BE2C (cell line): ENCODE measurements around the gene SH3D19.

ENCODE experiments used
- DNase-seq: peaks from one replicate; pipeline ENCODE4 v3.0.0-alpha.2; 2020
- H3K27me3 ChIP-seq: fragments of 250-450 bp; sonication (Bioruptor Pico); 2 replicates; pipeline ENCODE4 v1.5.1; 2020; ENCODE audit warnings: mild to moderate bottlenecking
- H3K36me3 ChIP-seq: fragments of 250-450 bp; sonication (Bioruptor Pico); 2 replicates; pipeline ENCODE4 v1.5.1; 2020; ENCODE audit warnings: mild to moderate bottlenecking
- H3K4me1 ChIP-seq: fragments of 250-450 bp; sonication (Bioruptor Pico); 2 replicates; pipeline ENCODE4 v1.5.1; 2020
- H3K4me3 ChIP-seq: 2 replicates; pipeline ENCODE4 v1.5.1; 2011; ENCODE audit warnings: low read depth, low read length
- H3K9me3 ChIP-seq: fragments of 250-450 bp; sonication (Bioruptor Pico); 2 replicates; pipeline ENCODE4 v1.5.1; 2020
- CTCF ChIP-seq: IDR thresholded peaks from 2 replicates; pipeline ENCODE4 v1.5.1; 2012; ENCODE audit warnings: mild to moderate bottlenecking, low read depth, low read length

The SH3D19 gene

GRCh38 chr4:151294833-151295496, 30.4 kb downstream of the SH3D19 start:
- no peak for TF ChIP-seq CTCF
- no peak overlapping the region for H3K4me3 ChIP-seq
- no peak for DNase-seq
- H3K27me3 ChIP-seq: no peaks in the 10 kb centered on the region
- H3K4me1 ChIP-seq: no peaks in the 10 kb centered on the region
- H3K9me3 ChIP-seq: no peaks in the 10 kb centered on the region
- H3K36me3 ChIP-seq: no peaks in the 10 kb centered on the region

- Histone ChIP-seq H3K36me3 (no peaks in the 10 kb centered on the region), H3K27me3 (no peaks in the 10 kb centered on the region), H3K4me3 (no peak overlapping the region), H3K9me3 (no peaks in the 10 kb centered on the region), H3K4me1 (no peaks in the 10 kb centered on the region)
- TF ChIP-seq CTCF: no peak
- no peak for DNase-seq
Measured at GRCh38 chr4:151292038-151292437, 33.4 kb downstream of the SH3D19 start.

- TF ChIP-seq CTCF: no peak
- DNase-seq: no peak
- no peaks in the 10 kb centered on the region for H3K36me3 ChIP-seq
- H3K4me1 ChIP-seq: no peaks in the 10 kb centered on the region
- no peak overlapping the region for H3K4me3 ChIP-seq
- no peaks in the 10 kb centered on the region for H3K9me3 ChIP-seq
- H3K27me3 ChIP-seq: no peaks in the 10 kb centered on the region
Measured at GRCh38 chr4:151291485-151291884, 33.9 kb downstream of the SH3D19 start.

- no peak for DNase-seq
- no peak overlapping the region for H3K4me3 ChIP-seq
- TF ChIP-seq CTCF: no peak
Measured at GRCh38 chr4:151287409-151287808, 38.0 kb downstream of the SH3D19 start.

GRCh38 chr4:151284534-151285245, 40.7 kb downstream of the SH3D19 start:
- no peak for DNase-seq

More at GRCh38 chr4:151287409-151287808, 38.0 kb downstream of the SH3D19 start:
- no peaks in the 10 kb centered on the region for H3K36me3 ChIP-seq
- H3K27me3 ChIP-seq: no peaks in the 10 kb centered on the region
- H3K4me1 ChIP-seq: no peaks in the 10 kb centered on the region
- no peaks in the 10 kb centered on the region for H3K9me3 ChIP-seq

More at GRCh38 chr4:151284534-151285245, 40.7 kb downstream of the SH3D19 start:
- Histone ChIP-seq H3K9me3 (no peaks in the 10 kb centered on the region), H3K4me3 (no peak overlapping the region), H3K27me3 (no peaks in the 10 kb centered on the region), H3K4me1 (no peaks in the 10 kb centered on the region), H3K36me3 (no peaks in the 10 kb centered on the region)
- no peak for TF ChIP-seq CTCF
